ENCODE data around the gene RNF31. TPM values are rescaled to one million over a fixed set of nuclear protein-coding genes. Genes with fewer than 3 reads are reported as not detected.
"Not testable (repeated sequence)": the region's sequence is repeated elsewhere in the genome, so short reads cannot be mapped to it uniquely, and the experiment has no call there.

The RNF31 gene
- 33.4 TPM for total RNA-seq
- long read RNA-seq, transcript RNF31-201 (21 exons, 3,627 nt): major isoform, 13 of 21 reads
- long read RNA-seq, partial matches to known transcripts: 4 of 21 reads
- long read RNA-seq, other reads (novel, unspliced or antisense): 4 of 21 reads

- ATAC-seq (peak; percentile 95), DNase-seq (ENCODE audit: missing footprints) (peak; percentile 98)
- intact Hi-C loops (cut with DNase I): loop anchor here (1.0 to 10.0 kb wide), 3 partner anchors 33 to 288 kb away; partner anchors contain the start of genes DCAF11, IPO4 and NRL
Observed at GRCh38 chr14:24146978-24147760, at the start of gene RNF31. Gene RNF31 (plus strand): TSS chr14:24147498. CDS start chr14:24147699, 201 bp downstream.

GRCh38 chr14:24098229-24098926 is 48.9 kb upstream of the RNF31 start:
- intact Hi-C loops (cut with DNase I): no loop called here
- ATAC-seq: no peak
- no peak for DNase-seq (ENCODE audit: missing footprints)

GRCh38 chr14:24098927-24099813 is 48.1 kb upstream of the RNF31 start:
- intact Hi-C loops (cut with DNase I): no loop called here
- no peak for DNase-seq (ENCODE audit: missing footprints)
- no peak for ATAC-seq

GRCh38 chr14:24100197-24100981 is 46.9 kb upstream of the RNF31 start:
- DNase-seq (ENCODE audit: missing footprints) (no peak), ATAC-seq (no peak)
- intact Hi-C loops (cut with DNase I): no loop called here

GRCh38 chr14:24100982-24101494 is 46.3 kb upstream of the RNF31 start:
- intact Hi-C loops (cut with DNase I): no loop called here
- DNase-seq (ENCODE audit: missing footprints) (no peak), ATAC-seq (no peak)

- DNase-seq (ENCODE audit: missing footprints) (no peak), ATAC-seq (no peak)
- intact Hi-C loops (cut with DNase I): no loop called here
Observed at GRCh38 chr14:24102357-24103048, 44.8 kb upstream of the RNF31 start.

GRCh38 chr14:24103451-24103850 is 43.8 kb upstream of the RNF31 start:
- intact Hi-C loops (cut with DNase I): no loop called here
- DNase-seq (ENCODE audit: missing footprints): no peak
- no peak for ATAC-seq

GRCh38 chr14:24105609-24106239 is 41.6 kb upstream of the RNF31 start:
- not testable (repeated sequence) for ATAC-seq; DNase-seq (ENCODE audit: missing footprints)
- intact Hi-C loops (cut with DNase I): loop anchor here (5.0 kb wide), 1 partner anchor 48 kb away; no protein-coding TSS in a partner anchor

GRCh38 chr14:24106672-24107271 is 40.5 kb upstream of the RNF31 start:
- DNase-seq (ENCODE audit: missing footprints) (no peak), ATAC-seq (no peak)
- intact Hi-C loops (cut with DNase I): loop anchor here (5.0 kb wide), 1 partner anchor 49 kb away; no protein-coding TSS in a partner anchor

GRCh38 chr14:24108336-24108874 is 38.9 kb upstream of the RNF31 start:
- intact Hi-C loops (cut with DNase I): loop anchor here (2.0 to 5.0 kb wide), 2 partner anchors 16 to 51 kb away; no protein-coding TSS in a partner anchor
- DNase-seq (ENCODE audit: missing footprints) (no peak), ATAC-seq (no peak)

GRCh38 chr14:24110060-24110459 is 37.2 kb upstream of the RNF31 start:
- DNase-seq (ENCODE audit: missing footprints) (no peak), ATAC-seq (no peak)
- intact Hi-C loops (cut with DNase I): no loop called here

GRCh38 chr14:24110523-24110922 is 36.8 kb upstream of the RNF31 start:
- no peak for DNase-seq (ENCODE audit: missing footprints)
- intact Hi-C loops (cut with DNase I): no loop called here
- no peak for ATAC-seq

- ATAC-seq: no peak
- intact Hi-C loops (cut with DNase I): no loop called here
- DNase-seq (ENCODE audit: missing footprints): no peak
Observed at GRCh38 chr14:24113379-24113800, 33.9 kb upstream of the RNF31 start.

- DNase-seq (ENCODE audit: missing footprints) (peak; percentile 89), ATAC-seq (peak; percentile 53)
- intact Hi-C loops (cut with DNase I): loop anchor here (1.0 kb wide), 3 partner anchors 17 to 47 kb away; partner anchors contain the start of genes IRF9 and RNF31
Observed at GRCh38 chr14:24113801-24114531, 33.3 kb upstream of the RNF31 start.
